Activated CD4-positive, alpha-beta T cell treated with anti-CD3 and anti-CD28 coated beads, Interleukin-10, Interleukin-2, amounts not matched to agents 100 ng/mL and 50 ng/mL, durations not matched to agents 16 hours and 8 hours (primary cell): ENCODE measurements around the gene STIM1.

Experiments
- DNase-seq: peaks from one replicate; pipeline ENCODE4 v3.0.0-alpha.2; 2020

The STIM1 gene

GRCh38 chr11:4138497-4138896 is 283.0 kb downstream of the STIM1 start:
- no peak for DNase-seq

- no peak for DNase-seq
Observed at GRCh38 chr11:4140067-4140636, 284.7 kb downstream of the STIM1 start.
